Occipital lobe (tissue), 2 donors: ENCODE measurements around the gene KLRF2. TPM values are rescaled to one million over a fixed set of nuclear protein-coding genes. Genes with fewer than 3 reads are reported as not detected.
"Not testable (repeated sequence)": the region's sequence is repeated elsewhere in the genome, so short reads cannot be mapped to it uniquely, and the experiment has no call there.

Source experiments
- DNase-seq: peaks from one replicate; lab custom pipeline; 2025; lab: John Stamatoyannopoulos, UW
- total RNA-seq: library from RNA; depleted of rRNA; stranded (reverse); fragments of >200 nt; gene quantifications from one replicate; pipeline ENCODE4 v1.2.3, GENCODE V29; 2014

KLRF2 gene, protein sequence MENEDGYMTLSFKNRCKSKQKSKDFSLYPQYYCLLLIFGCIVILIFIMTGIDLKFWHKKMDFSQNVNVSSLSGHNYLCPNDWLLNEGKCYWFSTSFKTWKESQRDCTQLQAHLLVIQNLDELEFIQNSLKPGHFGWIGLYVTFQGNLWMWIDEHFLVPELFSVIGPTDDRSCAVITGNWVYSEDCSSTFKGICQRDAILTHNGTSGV
- not detected for total RNA-seq

DNA sequence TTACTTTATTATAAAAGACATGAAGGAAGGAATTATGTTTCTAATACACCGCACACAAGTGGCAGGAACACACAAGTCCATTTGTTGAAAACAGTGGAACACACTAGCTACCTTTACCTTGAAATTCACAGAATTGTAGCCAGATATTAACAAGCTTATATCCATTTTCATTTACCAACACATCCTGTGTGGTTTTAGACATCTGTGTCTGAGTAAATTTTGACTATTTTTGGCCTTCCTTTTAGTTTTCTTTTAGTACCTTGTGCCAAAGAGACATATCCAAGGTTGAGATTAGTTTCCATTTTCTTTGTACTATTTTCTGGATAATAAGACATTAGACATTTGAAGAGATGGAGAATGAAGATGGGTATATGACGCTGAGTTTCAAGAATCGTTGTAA lies at the start of gene KLRF2:
Gene KLRF2 (plus strand): TSS at position 244 of the 400 bp plus-strand sequence. CDS start 107 bp downstream, at position 351.
- no peak for DNase-seq

DNA sequence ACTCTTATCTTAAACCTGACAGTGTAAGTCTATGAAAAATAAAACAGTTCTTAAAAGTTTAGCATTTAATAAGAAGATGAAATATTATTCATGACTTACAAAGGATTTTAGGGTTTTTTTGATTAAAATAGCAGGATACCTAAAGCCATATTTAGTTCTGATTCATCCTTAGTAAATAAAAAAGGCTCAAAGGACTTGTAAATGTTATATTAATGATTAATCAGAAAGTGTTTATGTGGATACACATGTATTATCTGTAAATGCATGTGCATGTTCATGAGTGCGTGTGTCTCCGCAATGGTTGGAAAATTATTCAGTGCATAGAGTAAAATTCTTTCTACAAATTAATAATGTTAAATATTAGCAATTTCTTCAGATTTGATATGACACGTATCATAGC lies 49.6 kb upstream of the KLRF2 start:
- no peak for DNase-seq

- DNase-seq, result no peak
These were observed 37.9 kb upstream of the KLRF2 start for GRCh38 chr12:9843407-9843806.

- DNase-seq, result no peak
These were observed 32.4 kb upstream of the KLRF2 start for GRCh38 chr12:9848899-9849298.

DNA sequence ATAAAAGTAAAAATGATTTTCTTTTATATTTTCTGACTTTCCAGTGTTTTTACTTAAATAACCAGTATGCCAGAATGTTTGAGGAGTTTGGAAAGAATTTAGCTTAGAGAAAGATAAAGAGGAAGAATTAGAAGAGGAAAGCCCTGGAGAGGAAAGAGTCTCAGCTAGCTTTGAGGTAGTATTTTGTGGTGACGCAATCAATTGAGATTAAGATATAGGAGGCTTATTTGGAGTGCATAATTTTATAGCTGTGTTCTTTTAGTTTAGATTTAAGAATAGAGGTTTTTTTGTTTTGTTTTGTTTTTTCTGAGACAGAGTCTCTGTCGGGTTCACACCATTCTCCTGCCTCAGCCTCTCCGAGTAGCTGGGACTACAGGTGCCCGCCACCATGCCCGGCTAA lies 30.2 kb upstream of the KLRF2 start:
- no peak for DNase-seq

- no peak for DNase-seq
These were observed 29.4 kb upstream of the KLRF2 start for GRCh38 chr12:9851927-9852326.

DNA sequence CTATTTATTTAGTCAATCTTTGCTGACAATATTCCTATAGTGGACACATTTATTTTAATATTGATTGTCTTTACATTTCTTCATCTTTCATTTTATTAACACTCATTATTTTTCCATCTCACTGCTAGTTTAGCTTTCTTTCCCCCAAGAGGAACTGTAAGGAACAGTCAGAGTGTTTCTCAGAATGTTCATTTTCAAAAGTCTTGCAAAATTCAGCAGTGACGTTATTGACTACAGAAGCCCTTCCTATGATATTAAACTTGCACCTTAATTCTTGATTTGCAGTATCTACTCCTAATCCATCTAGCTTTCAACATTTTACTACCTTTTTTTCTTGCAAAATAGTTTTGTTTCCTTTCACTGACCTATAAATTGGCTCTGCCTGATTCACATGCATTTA lies 25.1 kb upstream of the KLRF2 start:
- no peak for DNase-seq

- DNase-seq, result no peak
These were observed 24.4 kb upstream of the KLRF2 start for GRCh38 chr12:9856894-9857293.

- no peak for DNase-seq
These were observed 23.2 kb upstream of the KLRF2 start for GRCh38 chr12:9858135-9858534.

- no peak for DNase-seq
These were observed 16.2 kb upstream of the KLRF2 start for GRCh38 chr12:9864913-9865675.

DNA sequence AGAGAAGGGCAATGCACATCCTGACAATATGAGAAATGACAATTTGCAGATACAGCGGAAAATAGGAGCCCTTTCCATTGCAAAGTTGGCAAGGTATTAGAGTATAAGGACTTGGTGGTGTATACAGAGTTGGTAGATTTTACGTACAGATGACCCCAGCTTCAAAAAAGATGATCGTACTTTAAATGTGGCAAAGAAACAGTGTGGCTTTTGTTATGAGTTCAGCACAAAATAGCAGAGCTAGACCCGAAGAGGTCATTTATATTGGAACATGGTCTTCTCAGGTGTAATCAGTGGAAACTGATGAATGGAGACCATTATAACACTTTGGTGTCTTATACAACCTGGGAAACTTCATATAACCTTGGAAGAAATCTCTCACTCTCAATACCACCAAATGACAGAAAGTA lies 14.4 kb upstream of the KLRF2 start:
- no peak for DNase-seq

- DNase-seq, result no peak
These were observed 13.8 kb upstream of the KLRF2 start for GRCh38 chr12:9867531-9867930.

GRCh38 chr12:9868311-9868801 lies 12.9 kb upstream of the KLRF2 start:
- no peak for DNase-seq

- no peak for DNase-seq
These were observed 12.4 kb upstream of the KLRF2 start for GRCh38 chr12:9868951-9869306.

GRCh38 chr12:9869307-9870161 lies 11.8 kb upstream of the KLRF2 start, which contains the start of gene CLEC2B:
CLEC2B (minus strand) TSS chr12:9869354.
- no peak for DNase-seq

DNA sequence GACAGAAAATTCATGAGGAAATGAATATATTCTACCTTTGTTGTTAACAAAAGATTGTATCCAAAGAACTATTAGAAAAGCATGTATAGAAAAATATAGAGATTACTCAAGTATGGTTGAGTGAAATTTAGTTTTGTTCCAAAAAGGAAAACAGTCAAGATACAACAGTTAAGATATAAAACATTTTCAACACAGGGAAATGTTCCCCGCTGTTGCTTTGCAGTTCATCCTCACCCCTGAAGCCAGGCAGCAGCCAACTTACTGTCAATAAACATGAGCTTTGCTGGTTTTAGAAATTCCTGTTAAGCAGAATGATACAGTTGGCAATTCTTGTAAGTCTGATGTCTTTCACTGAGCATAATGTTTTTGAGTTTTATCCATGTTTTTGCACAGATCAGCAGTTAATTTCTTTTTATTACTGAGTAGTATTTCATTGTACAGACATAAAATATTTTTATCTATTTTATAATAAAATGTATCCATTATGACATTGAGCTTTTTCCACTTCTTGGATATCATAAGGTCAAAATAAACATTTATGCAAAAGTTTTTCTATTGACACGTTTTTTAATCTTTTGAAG lies 10.9 kb upstream of the KLRF2 start:
- DNase-seq, result no peak

GRCh38 chr12:9872162-9872561 lies 9.1 kb upstream of the KLRF2 start:
- no peak for DNase-seq

DNA sequence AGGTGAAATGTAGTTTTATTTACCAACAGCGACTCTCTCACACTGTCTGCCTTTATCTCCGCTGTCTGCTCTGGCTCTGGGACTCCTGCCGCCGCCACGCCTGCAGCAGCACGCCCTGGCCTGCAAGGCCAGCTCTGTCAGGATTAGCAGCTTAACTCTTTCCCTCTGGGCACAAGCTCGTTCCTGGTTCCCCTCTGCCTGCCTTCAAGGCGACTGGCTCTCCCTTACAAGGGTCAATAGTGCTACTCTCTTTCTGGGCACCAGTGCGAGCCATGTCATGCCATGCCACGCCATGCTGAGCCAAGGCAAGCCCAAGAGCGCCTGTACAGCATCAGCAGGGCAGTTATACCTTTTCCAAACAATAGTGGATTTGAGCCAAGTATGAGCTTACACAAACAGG lies 8.5 kb upstream of the KLRF2 start:
- DNase-seq, result no peak

DNA sequence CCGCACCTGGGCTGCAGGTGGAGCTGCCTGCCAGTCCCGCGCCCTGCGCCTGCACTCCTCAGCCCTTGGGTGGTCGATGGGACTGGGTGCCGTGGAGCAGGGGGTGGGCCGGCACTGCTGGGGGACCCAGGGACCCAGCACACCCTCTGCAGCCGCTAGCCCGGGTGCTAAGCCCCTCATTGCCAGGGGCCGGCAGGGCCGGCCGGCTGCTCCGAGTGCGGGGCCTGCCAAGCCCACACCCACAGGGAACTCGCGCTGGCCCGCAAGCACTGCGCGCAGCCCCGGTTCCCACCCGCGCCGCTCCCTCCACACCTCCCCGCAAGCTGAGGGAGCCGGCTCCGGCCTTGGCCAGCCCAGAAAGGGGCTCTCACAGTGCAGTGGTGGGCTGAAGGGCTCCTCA lies 5.2 kb upstream of the KLRF2 start:
- not testable (repeated sequence) for DNase-seq

GRCh38 chr12:9880532-9881078 lies 684 bp upstream of the KLRF2 start:
- DNase-seq, result no peak

- no peak for DNase-seq
These were observed 699 bp downstream of the KLRF2 start for GRCh38 chr12:9881988-9882387.
